DMS153 (cell line): ENCODE data around the gene ZNF320.
A peak's percentile ranks its signal among the peaks of the same experiment; 100 is the strongest.
"Not testable (repeated sequence)": the region's sequence is repeated elsewhere in the genome, so short reads cannot be mapped to it uniquely, and the experiment has no call there.

Source experiments
- DNase-seq: peaks from one replicate; lab custom pipeline; 2025; lab: John Stamatoyannopoulos, UW

The ZNF320 gene

DNA sequence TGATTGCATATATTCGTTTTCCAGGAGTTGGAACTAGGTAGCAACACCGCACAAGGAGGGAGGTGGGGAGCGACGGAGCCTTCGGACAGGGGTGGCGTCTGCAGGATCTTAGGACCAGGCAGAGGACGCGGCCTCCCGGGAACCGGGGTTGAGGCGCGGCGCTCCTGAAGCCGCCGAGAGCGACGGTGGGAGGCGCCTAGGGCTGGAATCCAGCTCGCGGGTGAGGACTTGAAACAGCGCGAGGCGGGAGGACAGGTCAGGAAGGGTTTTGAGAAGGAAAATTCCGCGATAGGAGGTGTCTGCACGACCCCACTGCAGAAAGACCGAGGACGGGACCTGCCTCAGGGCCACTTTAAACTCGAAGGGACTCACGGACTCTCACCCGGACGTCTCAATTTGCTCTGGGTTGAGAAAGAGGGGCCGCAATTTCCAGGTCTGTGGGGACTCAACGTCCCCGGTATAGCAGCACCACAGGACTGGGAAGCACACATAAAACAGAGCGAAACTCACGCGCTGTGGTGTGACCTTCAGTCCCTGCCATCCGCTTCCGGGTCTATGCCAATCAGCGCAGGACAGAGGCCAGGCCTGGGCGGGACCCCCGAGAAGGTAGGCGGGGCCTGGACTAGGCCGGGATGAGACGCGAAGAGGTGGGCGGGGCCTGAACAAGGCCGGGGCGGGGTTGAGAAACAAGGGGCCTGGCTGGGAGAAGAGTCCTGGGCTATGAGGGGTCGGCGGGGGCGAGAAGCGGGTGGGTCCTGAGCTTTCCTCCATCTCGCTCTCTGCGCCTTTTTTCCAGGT is at the start of gene ZNF320:
TSS of gene ZNF320 (minus strand) at position 498 of the 798 bp plus-strand sequence. CDS start 7,380 bp downstream, outside the sequence.
- peak; percentile 42 for DNase-seq

DNA sequence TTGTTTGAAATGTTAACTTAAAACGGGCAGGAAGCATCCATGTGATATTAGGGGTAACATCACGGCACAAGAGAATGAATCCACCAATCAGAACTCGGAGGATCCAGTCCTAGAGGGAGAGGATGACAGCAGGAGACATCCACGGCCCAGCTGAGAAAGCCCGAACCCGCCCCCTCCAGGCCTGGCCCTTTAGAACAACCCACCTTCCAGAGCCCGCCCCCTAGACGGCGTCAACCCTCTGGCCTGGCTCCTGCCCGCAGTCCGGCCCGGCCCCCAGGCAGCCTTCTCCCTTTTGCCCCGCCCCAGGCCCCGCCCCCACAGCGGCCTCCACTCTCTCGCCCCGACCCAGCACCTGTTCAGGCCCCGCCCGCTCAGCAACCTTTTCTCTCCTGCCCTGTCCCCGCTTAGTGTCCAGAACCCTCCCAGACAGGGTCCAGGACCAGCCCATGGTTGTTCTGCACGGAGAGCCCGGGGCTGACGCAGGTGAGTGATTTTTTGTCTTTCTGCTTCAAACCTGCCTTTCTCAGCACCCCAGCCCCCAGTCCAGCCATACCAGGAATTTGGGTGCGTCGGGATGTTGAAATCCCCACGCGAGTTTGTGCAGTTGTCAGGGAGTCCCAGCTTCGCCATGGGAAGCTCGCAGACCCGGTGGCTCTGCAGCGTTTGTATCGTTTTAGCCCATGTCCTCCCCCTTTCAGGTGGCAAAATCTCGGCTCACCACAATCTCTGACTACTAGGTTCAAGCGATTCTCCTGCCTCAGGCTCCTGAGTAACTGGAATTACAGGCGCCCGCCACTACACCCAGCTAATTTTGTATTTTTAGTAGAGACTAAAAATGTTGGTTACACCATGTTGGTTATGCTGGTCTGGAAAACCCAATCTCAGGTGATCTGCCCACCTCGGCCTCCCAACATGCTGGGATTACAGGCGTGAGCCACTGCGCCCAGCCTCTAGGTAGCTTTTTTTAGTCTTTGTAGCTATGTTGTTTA is 49.2 kb upstream of the ZNF320 start:
- DNase-seq, result no peak

DNA sequence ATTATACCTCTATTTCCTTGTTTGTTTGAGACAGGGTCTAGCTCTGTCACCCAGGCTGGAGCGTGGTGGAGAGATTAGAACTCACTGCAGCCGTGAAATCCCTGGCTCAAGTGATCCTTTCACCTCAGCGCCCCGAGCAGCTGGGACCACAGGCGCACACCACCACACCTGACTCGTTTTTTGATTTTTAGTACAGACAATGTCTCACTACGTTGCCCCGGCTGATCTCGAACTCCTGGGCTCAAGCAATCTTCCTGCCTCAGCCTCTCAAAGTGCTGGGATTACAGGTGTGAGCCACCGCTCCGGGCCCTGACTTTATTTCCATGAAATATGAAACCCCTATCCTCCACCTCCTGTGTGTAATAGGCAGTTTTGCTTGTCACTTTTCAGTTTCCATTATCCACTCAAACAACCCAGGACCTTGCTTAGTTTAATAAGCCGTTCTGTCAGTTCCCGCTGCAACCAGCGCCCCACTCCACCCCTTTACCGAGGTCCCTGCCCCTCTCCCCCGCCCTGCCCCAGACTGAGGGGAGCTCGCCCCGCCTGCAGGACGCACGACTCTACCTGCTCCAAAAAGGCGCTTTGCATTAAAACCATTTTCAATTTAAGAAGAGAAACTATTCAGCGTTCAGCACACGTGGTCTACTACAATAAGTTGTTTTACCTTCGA is 48.4 kb upstream of the ZNF320 start:
- no peak for DNase-seq

DNA sequence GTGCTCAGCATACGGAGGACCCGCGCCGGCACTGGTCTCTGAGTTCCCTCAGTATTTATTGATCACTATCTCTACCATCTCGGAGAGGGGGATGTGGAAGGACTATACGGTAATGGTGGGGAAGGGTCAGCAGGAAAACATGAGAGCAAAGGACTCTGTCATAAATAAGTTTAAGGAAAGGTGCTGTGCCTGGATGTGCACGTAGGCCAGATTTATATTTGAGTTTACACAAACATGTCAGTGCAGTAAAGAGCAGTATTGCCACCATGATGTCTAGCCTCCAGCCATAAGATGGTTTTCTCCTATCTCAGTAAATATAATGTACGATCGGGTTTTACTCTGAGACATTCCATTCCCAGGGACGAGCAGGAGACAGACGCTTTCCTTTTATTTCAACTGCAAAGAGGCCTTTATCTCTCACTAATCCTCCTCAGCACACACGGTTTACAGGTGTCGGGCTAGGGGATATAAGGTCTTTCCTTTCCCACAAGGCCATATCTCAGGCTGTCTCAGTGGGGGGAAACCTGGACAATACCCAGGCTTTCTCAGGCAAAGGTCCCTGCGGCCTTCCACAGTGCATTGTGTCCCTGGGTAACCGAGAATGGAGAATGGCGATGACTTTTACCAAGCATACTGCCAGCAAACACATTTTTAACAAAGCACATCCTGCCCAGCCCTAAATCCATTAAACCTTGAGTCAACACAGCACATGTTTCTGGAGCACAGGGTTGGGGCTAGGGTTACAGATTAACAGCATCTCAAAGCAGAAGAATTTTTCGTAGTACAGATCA is 47.5 kb upstream of the ZNF320 start:
- DNase-seq, result peak; percentile 87

DNA sequence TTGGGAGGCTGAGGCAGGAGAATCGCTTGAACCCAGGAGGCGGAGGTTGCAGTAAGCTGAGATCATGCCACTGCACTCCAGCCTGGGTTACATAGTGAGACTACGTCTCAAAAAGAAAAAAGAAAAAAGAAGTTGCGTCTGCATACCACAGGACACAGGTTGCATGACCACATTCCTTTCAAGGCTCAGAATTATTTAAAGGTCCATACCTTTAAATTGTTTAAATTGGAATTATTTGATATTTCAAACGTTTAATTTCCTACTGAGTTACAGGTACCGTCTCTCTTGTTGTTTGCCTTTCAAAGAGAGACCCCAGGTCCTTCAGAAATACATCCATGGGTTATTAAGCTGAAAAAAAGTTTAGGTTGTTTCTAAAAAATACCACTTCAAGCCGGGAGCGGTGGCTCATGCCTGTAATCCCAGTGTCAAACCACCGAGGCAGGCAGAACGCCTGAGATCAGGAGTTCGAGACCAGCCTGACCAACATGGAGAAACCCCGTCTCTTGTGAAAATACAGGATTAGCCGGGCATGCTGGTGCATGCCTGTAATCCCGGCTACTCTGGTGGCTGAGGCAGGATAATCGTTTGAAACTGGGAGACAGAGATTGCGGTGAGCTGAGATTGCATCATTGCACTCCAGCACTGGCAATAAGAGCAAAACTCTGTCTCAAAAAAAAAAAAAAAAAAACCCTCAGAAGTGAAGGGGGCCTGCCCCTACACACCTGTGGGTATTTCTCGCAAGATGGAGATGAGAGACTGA is 46.6 kb upstream of the ZNF320 start:
- DNase-seq, result no peak

DNA sequence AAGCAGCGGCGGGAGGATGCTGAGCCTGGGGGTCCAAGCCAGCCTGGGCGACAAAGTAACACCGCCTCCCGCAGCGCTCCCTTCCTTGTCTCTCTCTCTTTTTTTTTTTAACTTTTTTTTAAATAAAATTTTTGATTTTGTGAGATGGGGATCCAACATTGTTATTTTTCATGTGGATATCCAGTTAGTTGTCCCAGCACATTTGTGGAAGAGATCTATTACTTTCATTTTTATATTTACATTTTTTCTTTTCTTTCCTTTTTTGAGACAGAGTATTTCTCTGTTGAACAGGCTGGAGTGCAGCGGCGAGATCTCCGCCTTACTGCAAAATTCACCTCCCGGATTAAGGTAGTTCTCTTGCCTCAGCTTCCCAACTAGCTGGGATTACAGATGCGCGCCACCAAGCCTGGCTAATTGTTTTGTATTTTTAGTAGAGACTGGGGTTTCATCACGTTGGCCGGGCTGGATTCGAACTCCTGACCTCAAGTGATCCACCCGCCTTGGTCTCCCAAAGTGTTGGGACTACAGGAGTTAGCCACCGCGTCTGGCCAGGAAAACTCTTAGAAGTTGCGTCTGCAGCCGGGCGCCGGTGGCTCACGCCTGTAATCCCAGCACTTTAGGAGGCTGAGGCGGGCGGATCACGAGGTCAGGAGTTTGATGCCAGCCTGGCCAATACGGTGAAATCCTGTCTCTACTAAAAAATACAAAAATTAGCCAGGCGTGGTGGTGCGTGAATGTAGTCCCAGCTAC is 45.9 kb upstream of the ZNF320 start:
- no peak for DNase-seq

DNA sequence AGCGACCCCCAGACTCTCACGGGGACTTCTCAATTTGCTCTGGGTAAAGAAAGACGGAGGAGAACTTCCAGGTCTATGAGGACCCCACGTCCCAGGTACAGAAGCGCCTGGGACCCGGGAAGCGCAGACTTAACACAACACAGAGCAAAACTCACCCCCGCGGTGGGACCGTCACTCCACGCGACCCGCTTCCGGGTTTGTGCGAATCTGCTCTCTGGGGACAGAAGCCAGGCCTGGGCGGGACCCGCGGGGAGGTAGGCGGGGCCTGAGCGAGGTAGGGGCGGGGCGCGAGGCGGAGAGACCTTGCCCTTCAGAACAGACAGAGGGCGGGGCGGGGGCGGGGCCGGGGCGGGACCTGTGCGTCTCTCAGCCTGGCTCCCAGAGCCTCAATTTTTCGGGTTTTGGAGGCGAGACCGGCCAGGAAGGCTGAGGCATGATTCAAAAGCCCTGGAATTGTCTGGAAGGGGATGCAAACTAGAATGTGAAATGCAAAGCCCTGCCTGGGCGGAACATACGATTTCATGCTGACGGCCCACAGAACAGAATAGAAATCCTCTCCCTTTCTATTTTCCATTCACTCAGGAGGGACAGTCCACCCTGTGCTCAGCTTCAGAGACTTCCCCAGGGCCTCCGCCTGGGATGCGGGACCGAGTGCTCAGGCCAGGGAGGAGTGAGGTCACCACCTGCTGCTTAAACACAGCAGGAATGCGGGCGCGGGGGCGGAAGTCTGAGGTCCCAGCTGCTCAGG is 45.1 kb upstream of the ZNF320 start:
- DNase-seq, result peak; percentile 73

DNA sequence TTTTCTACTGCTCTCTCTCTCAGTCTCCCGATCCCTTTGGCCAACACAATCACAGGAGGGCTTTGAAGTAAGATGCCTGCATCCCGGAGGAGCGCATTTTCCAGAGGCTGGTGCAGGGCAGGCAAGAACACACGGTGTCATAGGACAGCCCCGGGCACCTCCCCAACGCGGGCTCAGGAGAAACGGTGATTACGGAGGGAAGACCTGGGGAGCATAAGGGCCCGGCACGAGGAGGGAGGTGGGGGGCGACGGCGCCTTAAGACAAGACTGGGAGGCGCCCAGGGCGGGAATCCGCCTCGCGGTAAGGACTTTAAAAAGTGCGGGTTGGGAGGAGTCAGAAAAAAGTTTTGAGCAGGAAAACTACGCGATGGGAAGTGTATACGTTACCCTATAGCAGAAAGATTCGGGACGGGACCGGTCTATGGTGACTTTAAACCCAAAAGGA is 44.5 kb upstream of the ZNF320 start:
- no peak for DNase-seq

DNA sequence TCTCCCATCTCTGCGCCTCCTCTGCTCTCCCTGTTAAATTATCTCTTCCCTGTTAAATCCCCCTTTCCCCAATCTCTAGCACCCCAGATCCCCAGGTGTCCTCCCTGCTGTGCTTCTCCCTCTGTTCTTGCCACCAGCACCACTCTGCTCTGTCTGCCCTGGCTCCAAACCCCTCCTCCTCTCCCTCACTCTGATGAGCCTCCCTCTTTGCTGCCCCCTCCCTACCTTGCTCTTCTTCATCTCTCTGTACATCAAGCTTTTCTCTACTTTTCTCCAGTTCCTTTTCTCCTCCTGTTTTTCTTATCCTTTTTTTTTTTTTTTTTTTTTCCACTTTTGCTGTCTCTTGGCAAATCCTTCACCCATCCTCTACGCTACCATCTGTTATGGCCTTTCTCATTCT is 44.1 kb upstream of the ZNF320 start:
- not testable (repeated sequence) for DNase-seq

DNA sequence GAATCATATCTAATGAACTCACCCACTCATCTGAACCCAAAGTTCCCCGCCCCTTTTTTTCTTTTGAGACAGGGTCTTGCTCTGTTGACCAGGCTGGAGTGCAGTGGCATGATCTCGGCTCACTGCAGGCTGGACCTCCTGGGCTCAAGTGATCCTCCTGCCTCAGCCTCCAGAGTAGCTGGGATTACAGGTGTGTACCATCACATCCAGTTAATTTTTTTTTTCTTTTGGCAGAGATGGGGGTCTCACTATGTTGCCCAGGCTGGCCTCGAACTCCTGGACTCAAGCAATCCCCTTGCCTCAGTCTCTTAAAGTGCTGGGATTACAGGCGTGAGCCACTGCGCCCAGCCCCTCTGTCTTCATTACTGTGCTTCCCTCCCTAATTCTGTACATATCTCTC is 43.5 kb upstream of the ZNF320 start:
- not testable (repeated sequence) for DNase-seq

DNA sequence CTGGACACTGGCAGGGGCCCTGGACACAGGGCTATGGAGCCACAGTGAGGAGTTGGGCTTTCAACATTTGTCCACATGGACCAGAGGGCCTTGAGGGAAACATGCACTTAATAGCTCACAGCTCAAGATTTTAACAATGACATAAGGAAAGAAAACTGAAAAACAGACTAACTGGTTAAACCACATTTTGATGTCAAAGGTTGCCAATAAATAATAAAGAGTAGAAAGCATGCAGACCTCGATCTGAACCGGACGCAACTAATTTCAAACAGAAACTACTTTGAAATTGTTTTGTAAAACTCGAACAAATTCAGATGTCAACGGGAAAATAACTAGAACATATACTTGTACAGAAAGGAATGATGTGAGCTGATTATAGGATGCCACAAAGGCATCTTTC is 41.3 kb upstream of the ZNF320 start:
- DNase-seq, result no peak

DNA sequence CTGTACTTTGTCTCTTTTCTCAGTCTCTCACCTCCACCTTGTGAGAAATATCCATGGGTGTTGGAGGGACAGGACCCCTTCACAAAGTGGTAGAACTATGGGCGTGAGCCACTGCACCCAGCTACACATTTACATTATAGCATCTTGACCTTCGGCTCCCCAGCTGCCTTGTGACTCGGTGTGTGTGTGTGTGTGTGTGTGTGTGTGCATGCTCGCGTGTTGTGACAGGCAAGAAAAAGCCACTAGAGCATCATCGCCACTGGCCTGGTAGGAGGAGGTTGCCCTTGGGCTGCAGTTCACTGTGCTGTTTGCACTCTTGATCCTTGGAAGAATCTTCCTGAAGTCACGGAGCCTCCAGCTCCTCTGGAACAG is 39.5 kb upstream of the ZNF320 start:
- no peak for DNase-seq

DNA sequence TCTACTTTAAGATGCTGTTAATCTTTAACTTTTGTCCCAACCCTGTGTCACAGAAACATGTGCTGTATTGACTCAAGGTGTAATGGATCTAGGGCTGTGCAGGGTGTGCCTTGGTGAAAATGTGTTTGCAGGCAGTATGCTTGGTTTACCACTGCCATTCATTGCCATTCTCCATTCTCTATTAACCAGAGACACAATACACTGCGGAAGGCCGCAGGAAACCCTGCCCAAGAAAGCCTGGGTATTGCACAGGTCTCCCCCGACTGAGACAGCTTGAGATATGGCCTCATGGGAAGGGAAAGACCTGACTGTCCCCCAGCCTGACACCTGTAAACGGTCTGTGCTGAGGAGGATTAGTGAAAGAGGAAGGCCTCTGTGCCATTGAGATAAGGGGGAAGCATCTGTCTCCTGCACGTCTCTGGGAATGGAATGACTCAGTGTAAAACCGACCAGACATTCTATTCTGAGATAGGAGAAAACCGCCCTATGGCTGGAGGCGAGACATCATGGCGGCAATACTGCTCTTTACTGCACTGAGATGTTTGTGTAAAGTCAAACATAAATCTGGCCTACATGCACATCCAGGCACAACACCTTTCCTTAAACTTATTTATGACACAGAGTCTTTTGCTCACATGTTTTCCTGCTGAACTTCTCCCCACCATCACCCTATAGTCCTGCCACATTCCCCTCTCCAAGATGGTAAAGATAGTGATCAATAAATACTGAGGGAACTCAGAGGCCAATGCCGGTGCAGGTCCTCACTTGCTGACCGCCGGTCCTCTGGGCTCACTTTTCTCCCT is 38.9 kb upstream of the ZNF320 start:
- no peak for DNase-seq

DNA sequence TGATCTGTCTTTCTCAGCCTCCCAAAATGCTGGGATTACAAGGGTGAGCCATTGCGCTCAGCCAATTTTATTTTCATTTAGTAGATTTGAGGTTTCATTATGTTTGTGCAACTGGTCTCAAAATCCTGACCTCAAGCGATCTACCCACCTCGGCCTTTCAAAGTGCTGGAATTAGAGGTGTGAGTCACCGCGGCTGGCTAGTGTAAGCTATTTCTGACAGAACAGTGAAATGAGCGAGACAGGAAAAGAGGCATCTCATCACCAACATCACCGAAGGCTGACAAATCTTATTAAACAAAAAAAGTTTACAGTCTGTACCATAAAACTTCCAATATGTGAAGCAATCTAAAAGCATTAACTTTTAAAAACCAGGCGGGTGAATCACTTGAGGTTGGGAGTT is 38.0 kb upstream of the ZNF320 start:
- DNase-seq, result no peak

DNA sequence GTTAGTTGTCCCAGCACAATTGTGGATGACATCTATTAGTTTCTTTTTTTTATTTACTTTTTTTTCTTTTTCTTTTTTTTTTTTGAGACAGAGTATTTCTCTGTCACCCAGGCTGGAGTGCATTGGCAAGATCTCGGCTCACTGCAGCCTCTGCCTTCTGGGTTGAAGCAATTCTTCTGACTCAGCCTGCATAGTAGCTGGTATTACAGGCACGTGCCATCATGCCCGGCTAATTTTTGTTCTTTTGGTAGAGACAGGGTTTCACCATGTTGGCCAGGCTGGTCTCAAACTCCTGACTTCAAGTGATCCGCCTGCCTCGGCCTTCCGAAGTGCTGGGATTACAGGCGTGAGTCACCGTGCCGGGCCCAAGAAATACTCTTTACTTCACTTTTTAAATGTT is 27.2 kb upstream of the ZNF320 start:
- not testable (repeated sequence) for DNase-seq

DNA sequence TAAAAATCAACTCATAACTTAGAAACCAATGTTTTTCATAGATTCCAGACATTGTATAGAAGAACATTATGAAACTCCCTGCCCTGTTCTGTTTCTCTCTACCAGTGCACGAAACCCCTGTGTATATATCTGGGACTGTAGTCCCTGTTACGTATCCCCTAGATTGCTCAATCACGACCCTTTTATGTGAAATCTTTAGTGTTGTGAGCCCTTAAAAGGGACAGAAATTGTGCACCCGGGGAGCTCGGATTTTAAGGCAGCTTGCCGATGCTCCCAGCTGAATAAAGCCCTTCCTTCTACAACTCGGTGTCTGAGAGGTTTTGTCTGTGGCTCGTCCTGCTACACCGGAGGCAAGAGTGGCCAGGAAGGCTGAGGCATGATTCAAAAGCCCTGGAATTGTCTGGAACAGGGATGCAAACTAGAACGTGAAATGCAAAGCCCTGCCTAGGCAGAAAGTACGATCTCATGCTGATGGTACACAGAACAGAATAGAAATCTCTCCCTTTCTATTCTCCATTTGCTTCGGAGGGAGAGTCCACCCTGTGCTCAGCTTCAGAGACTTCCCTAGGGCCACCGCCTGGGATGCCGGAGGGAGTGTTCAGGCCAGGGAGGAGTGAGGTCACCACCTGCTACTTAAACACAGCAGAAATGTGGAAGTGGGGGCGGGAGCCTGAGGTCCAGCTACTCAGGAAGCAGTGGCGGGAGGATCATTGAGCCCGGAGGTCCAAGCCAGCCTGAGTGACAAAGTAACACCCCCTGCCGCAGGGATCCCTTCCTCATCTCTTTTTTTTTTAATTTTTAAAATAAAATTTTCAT is 26.6 kb upstream of the ZNF320 start:
- DNase-seq, result peak; percentile 43
